BLaER1 treated with 17β-estradiol and CSF1 and Interleukin-3, amounts not matched to agents 10 nM and 100 nM (cell line): ENCODE results near the gene PHOSPHO2.
A peak's percentile ranks its signal among the peaks of the same experiment; 100 is the strongest.

ENCODE experiments used
- H3K27ac ChIP-seq, 11 experiments: shearing (Covaris generic); formaldehyde crosslinking; 2 replicates each; pipeline ENCODE4 v1.8.1; 2022
- H3K27me3 ChIP-seq, 11 experiments: shearing (Covaris generic); formaldehyde crosslinking; 2 replicates each; pipeline ENCODE4 v1.8.1; 2022
- H3K36me3 ChIP-seq, 11 experiments: shearing (Covaris generic); formaldehyde crosslinking; 2 replicates each; pipeline ENCODE4 v1.8.1; 2022
- H3K4me1 ChIP-seq, 10 experiments: shearing (Covaris generic); formaldehyde crosslinking; 2 replicates each; pipeline ENCODE4 v1.8.1; 2022
- H3K4me2 ChIP-seq, 11 experiments: shearing (Covaris generic); formaldehyde crosslinking; 2 replicates each; pipeline ENCODE4 v1.8.1; 2022
- H3K4me3 ChIP-seq, 10 experiments: shearing (Covaris generic); formaldehyde crosslinking; 2 replicates each; pipeline ENCODE4 v1.8.1; 2022
- H3K9ac ChIP-seq, 11 experiments: shearing (Covaris generic); formaldehyde crosslinking; 2 replicates each; pipeline ENCODE4 v1.8.1; 2022
- H3K9me3 ChIP-seq, 11 experiments: shearing (Covaris generic); formaldehyde crosslinking; replicated peaks in 1 of 11; 2 replicates each; pipeline ENCODE4 v1.8.1; 2022
- H4K20me1 ChIP-seq, 11 experiments: shearing (Covaris generic); formaldehyde crosslinking; 2 replicates each; pipeline ENCODE4 v1.8.1; 2022
- Cebpa-rat ChIP-seq, 11 experiments: shearing (Covaris generic); IDR thresholded peaks; 2 replicates each; pipeline ENCODE4 v1.8.1; 2022

Gene PHOSPHO2

DNA sequence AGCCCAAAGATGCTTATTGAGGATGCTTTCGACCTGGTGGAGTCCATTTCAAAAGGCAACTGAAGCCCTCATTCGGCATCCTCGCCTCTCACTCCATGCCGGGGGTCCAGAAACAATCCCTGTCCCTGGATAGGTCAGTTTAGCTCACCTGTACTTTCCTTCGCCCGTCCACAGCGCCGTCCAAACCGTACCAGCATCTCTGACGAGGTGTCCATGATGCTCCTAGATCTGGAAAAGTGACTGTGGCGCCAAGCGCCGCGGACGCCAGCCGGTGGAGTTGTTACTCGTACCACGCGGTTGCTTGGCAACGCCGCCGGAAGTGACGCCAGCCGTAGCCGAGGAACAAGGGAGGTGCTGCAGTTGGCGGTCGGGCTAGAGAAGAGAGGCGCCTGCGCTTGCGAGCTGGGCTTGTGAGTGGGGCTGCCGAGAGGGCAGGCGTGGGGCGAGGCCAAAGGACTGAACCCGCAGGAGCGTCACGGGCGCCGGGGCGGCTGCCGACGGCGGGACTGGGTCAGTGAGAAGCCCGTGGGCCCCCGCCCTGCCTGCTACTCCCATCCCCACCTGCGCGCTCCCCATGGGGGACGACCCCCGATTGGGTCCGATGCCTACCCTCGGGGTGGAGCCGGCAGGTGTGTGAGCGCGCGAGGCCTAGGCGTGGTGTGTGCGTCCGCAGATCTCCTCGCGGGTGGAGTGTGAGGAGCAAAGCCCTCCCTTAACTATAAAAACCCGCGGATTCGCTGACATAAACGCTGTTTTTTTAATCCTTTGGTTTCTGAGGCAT, at the start of gene PHOSPHO2, which contains the start of gene CFAP210:
Gene PHOSPHO2, plus strand, starts transcription at position 357 of the 781 bp plus-strand sequence. CDS start 6,503 bp downstream, outside the sequence.
Gene CFAP210, minus strand, starts transcription at position 293 of the 781 bp plus-strand sequence. Its CDS starts 78 bp downstream, at position 215.
- H3K4me1 ChIP-seq: peaks cover 13 to 20% (median 15%) of the 10 kb centered on the region in 10 experiments; a peak in 19 of 20 replicates
- no peaks in the 10 kb centered on the region for H4K20me1 ChIP-seq
- peaks cover 0 to 6% (median 3%) of the 10 kb centered on the region in 11 experiments; a peak in 6 of 22 replicates for H3K36me3 ChIP-seq
- peak within 1 kb of the TSS; percentile 60 to 88 (median 78) for H3K4me3 ChIP-seq
- H3K4me2 ChIP-seq: peak within 1 kb of the TSS; percentile 81 to 97 (median 90)
- H3K27ac ChIP-seq: peak within 1 kb of the TSS; percentile 59 to 92 (median 77)
- H3K27me3 ChIP-seq: no peaks in the 10 kb centered on the region
- peaks cover 11 to 26% (median 22%) of the 10 kb centered on the region in 11 experiments; a peak in 20 of 22 replicates for H3K9me3 ChIP-seq
- no peak for TF ChIP-seq Cebpa-rat (IDR thresholded peaks at IDR 0.05)
- H3K9ac ChIP-seq: peak within 1 kb of the TSS; percentile 75 to 94 (median 82)

DNA sequence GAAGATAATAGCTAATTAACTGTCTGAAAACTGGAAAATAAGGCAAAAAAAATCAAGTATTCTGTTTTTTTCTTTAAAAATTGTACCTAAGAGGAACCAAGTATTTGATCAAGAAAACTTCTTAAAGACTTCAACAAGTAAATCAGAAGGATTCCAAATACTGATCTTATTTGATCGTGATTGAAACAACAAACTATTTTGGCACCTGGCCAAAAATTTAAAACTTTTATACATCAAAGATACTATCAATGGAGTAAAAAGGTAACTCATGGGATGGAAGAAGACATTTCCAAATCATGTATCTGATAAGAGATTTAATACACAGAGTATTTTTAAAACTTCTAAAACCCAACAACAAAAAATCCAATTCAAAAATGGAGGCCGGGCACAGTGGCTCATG, 46.8 kb upstream of the PHOSPHO2 start:
- H3K4me3 ChIP-seq: no peak overlapping the region
- H3K4me1 ChIP-seq: peaks cover 0 to 8% (median 0%) of the 10 kb centered on the region in 10 experiments; a peak in 6 of 20 replicates
- no peak overlapping the region for H3K27ac ChIP-seq
- no peak overlapping the region for H3K4me2 ChIP-seq
- no peaks in the 10 kb centered on the region for H3K9me3 ChIP-seq
- H3K9ac ChIP-seq: no peak overlapping the region
- H3K27me3 ChIP-seq: no peaks in the 10 kb centered on the region
- no peaks in the 10 kb centered on the region for H3K36me3 ChIP-seq
- no peak for TF ChIP-seq Cebpa-rat (IDR thresholded peaks at IDR 0.05)
- H4K20me1 ChIP-seq: no peaks in the 10 kb centered on the region

DNA sequence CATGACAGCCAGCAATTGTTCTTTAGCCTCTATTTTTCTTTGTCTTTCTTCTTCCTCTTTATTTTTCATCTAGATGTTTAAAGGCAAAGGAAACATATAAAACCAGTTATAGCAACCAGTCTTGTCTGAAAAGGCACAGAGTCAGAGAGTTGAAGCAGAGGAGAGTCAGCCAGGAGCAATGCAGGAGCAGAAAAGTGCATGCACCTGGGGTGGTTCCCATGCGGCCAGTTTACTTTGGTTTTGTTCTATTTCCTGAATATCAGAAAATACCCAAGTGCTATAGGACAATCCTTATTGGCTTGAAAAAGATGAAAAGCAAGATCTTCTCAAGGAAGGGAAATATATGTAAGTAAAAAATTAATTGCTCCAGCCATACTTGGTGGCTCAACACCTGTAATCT, 45.0 kb upstream of the PHOSPHO2 start:
- Histone ChIP-seq H3K27me3 (no peaks in the 10 kb centered on the region), H3K27ac (no peak overlapping the region), H3K4me2 (peak overlapping the region in 2 of 11 experiments; percentile 27 to 41; a peak in 3 of 22 replicates), H3K36me3 (no peaks in the 10 kb centered on the region), H3K9me3 (no peaks in the 10 kb centered on the region), H4K20me1 (no peaks in the 10 kb centered on the region), H3K9ac (no peak overlapping the region), H3K4me1 (peaks cover 0 to 15% (median 0%) of the 10 kb centered on the region in 10 experiments; a peak in 7 of 20 replicates), H3K4me3 (no peak overlapping the region)
- no peak for TF ChIP-seq Cebpa-rat (IDR thresholded peaks at IDR 0.05)

GRCh38 chr2:169653636-169654035, 40.6 kb upstream of the PHOSPHO2 start:
- H3K4me3 ChIP-seq: no peak overlapping the region
- H3K27ac ChIP-seq: no peak overlapping the region
- H3K4me2 ChIP-seq: peak overlapping the region in 1 of 11 experiments; percentile 7; a peak in 1 of 22 replicates
- no peak overlapping the region for H3K9ac ChIP-seq
- no peaks in the 10 kb centered on the region for H3K9me3 ChIP-seq
- no peak for TF ChIP-seq Cebpa-rat (IDR thresholded peaks at IDR 0.05)
- no peaks in the 10 kb centered on the region for H3K36me3 ChIP-seq
- H3K27me3 ChIP-seq: no peaks in the 10 kb centered on the region
- H4K20me1 ChIP-seq: no peaks in the 10 kb centered on the region
- peaks cover 0 to 21% (median 1%) of the 10 kb centered on the region in 10 experiments; a peak in 11 of 20 replicates for H3K4me1 ChIP-seq

GRCh38 chr2:169656164-169656563, 38.1 kb upstream of the PHOSPHO2 start:
- H3K9ac ChIP-seq: no peak overlapping the region
- no peak overlapping the region for H3K4me3 ChIP-seq
- TF ChIP-seq Cebpa-rat (IDR thresholded peaks at IDR 0.05): no peak
- H3K27ac ChIP-seq: no peak overlapping the region
- H3K36me3 ChIP-seq: no peaks in the 10 kb centered on the region
- no peak overlapping the region for H3K4me2 ChIP-seq
- no peaks in the 10 kb centered on the region for H3K27me3 ChIP-seq
- no peaks in the 10 kb centered on the region for H3K9me3 ChIP-seq
- peaks cover 12 to 25% (median 16%) of the 10 kb centered on the region in 10 experiments for H3K4me1 ChIP-seq
- no peaks in the 10 kb centered on the region for H4K20me1 ChIP-seq

DNA sequence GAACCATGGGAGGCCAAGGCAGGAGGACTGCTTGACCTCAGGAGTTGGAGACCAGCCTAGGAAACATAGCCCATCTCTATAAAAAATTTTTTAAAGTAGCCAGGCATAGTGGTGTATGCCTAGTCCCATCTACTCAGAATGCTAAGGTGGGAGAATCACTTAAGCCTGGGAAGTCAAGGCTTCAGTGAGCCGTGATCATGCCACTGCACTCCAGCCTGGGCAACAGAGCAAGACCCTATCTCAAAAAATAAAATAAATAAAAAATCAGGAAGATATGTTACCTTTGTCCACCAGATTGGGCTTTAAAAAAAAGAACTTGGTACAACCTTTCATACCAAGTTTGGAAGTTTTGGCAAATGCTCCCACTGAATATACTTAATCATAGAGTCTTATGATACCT, 35.4 kb upstream of the PHOSPHO2 start:
- peak overlapping the region in 2 of 11 experiments; percentile 26 to 28; a peak in 1 of 22 replicates for H3K27ac ChIP-seq
- no peak overlapping the region for H3K9ac ChIP-seq
- H3K36me3 ChIP-seq: no peaks in the 10 kb centered on the region
- no peaks in the 10 kb centered on the region for H3K9me3 ChIP-seq
- H3K4me3 ChIP-seq: no peak overlapping the region
- no peaks in the 10 kb centered on the region for H3K27me3 ChIP-seq
- no peak for TF ChIP-seq Cebpa-rat (IDR thresholded peaks at IDR 0.05)
- peak overlapping the region; percentile 13 to 56 (median 25); a peak in 16 of 22 replicates for H3K4me2 ChIP-seq
- H4K20me1 ChIP-seq: no peaks in the 10 kb centered on the region
- H3K4me1 ChIP-seq: peaks cover 12 to 27% (median 22%) of the 10 kb centered on the region in 10 experiments

DNA sequence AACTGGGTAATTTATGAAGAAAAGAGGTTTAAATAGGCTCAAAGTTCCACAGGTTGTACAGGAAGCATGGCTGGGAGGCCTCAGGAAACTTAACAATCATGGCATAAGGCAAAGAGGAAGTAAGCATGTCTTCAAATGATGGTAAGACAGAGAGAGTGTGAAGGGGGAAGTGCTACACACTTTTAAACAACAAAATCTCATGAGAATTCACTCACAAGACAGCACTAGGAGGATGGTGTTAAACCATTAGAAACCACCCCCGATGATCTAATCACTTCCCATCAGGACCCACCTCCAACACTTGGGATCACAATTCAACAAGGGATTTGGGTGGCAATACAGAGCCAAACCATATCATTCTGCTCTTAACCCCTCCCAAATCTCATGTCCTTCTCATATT, 34.9 kb upstream of the PHOSPHO2 start:
- no peaks in the 10 kb centered on the region for H3K36me3 ChIP-seq
- peak overlapping the region; percentile 13 to 56 (median 25); a peak in 20 of 22 replicates for H3K4me2 ChIP-seq
- TF ChIP-seq Cebpa-rat (IDR thresholded peaks at IDR 0.05): no peak
- H3K9me3 ChIP-seq: no peaks in the 10 kb centered on the region
- peak overlapping the region in 3 of 11 experiments; percentile 15 to 28 (median 26); a peak in 3 of 22 replicates for H3K27ac ChIP-seq
- no peaks in the 10 kb centered on the region for H4K20me1 ChIP-seq
- no peaks in the 10 kb centered on the region for H3K27me3 ChIP-seq
- H3K4me3 ChIP-seq: no peak overlapping the region
- peaks cover 12 to 27% (median 22%) of the 10 kb centered on the region in 10 experiments for H3K4me1 ChIP-seq
- no peak overlapping the region for H3K9ac ChIP-seq

GRCh38 chr2:169661265-169661664, 33.0 kb upstream of the PHOSPHO2 start:
- H3K27me3 ChIP-seq: no peaks in the 10 kb centered on the region
- H3K27ac ChIP-seq: no peak overlapping the region; a peak in 1 of 22 replicates

GRCh38 chr2:169662744-169663143, 31.5 kb upstream of the PHOSPHO2 start:
- H3K9me3 ChIP-seq: no peaks in the 10 kb centered on the region
- no peak overlapping the region for H3K4me2 ChIP-seq
- no peaks in the 10 kb centered on the region for H4K20me1 ChIP-seq
- H3K9ac ChIP-seq: no peak overlapping the region
- H3K4me1 ChIP-seq: peaks cover 20 to 30% (median 23%) of the 10 kb centered on the region in 10 experiments
- H3K27me3 ChIP-seq: no peaks in the 10 kb centered on the region
- no peaks in the 10 kb centered on the region for H3K36me3 ChIP-seq
- no peak overlapping the region for H3K27ac ChIP-seq
- TF ChIP-seq Cebpa-rat (IDR thresholded peaks at IDR 0.05): no peak
- no peak overlapping the region for H3K4me3 ChIP-seq

More at GRCh38 chr2:169661265-169661664, 33.0 kb upstream of the PHOSPHO2 start:
- no peaks in the 10 kb centered on the region for H4K20me1 ChIP-seq
- peaks cover 20 to 30% (median 23%) of the 10 kb centered on the region in 10 experiments for H3K4me1 ChIP-seq
- no peaks in the 10 kb centered on the region for H3K9me3 ChIP-seq
- no peak for TF ChIP-seq Cebpa-rat (IDR thresholded peaks at IDR 0.05)
- peak overlapping the region in 1 of 11 experiments; percentile 7; a peak in 1 of 22 replicates for H3K9ac ChIP-seq
- H3K4me2 ChIP-seq: peak overlapping the region in 9 of 11 experiments; percentile 14 to 66 (median 42); a peak in 15 of 22 replicates
- no peaks in the 10 kb centered on the region for H3K36me3 ChIP-seq
- H3K4me3 ChIP-seq: no peak overlapping the region
